ENCODE results near the gene EDIL3.
A peak's percentile ranks its signal among the peaks of the same experiment; 100 is the strongest.

The EDIL3 gene

GRCh38 chr5:84406111-84406510 lies 21.4 kb upstream of the EDIL3 start:
- no peak overlapping the region for H3K4me3 ChIP-seq
- no peak overlapping the region for H3K9ac ChIP-seq (ENCODE audit: insufficient read length)
- TF ChIP-seq POLR2AphosphoS5 (IDR thresholded peaks at IDR 0.05; ENCODE audit: borderline replicate concordance, low read depth, low read length) (no peak), FOXP2 (optimal IDR thresholded peaks at IDR 0.05; ENCODE audit: control extremely low read depth, extremely low read length, insufficient read depth) (no peak), EZH2 (IDR thresholded peaks at IDR 0.05) (no peak)
- DNase-seq (ENCODE audit: low read depth, low spot score): no peak
- H3K36me3 ChIP-seq (ENCODE audit: insufficient read depth, low read length): no peaks in the 10 kb centered on the region
- H3K27ac ChIP-seq: no peak overlapping the region
- H3K9me3 ChIP-seq (ENCODE audit: low read depth, low read length): no peaks in the 10 kb centered on the region; the same call in 1 of the 2 replicates

GRCh38 chr5:84403773-84404172 lies 19.1 kb upstream of the EDIL3 start:
- Histone ChIP-seq H3K36me3 (ENCODE audit: insufficient read depth, low read length) (no peaks in the 10 kb centered on the region), H3K9me3 (ENCODE audit: low read depth, low read length) (no peaks in the 10 kb centered on the region; the same call in 1 of the 2 replicates), H3K4me3 (no peak overlapping the region), H3K9ac (ENCODE audit: insufficient read length) (no peak overlapping the region), H3K27ac (no peak overlapping the region)
- DNase-seq (ENCODE audit: low read depth, low spot score): no peak
- TF ChIP-seq POLR2AphosphoS5 (IDR thresholded peaks at IDR 0.05; ENCODE audit: borderline replicate concordance, low read depth, low read length) (no peak), FOXP2 (optimal IDR thresholded peaks at IDR 0.05; ENCODE audit: control extremely low read depth, extremely low read length, insufficient read depth) (no peak), EZH2 (IDR thresholded peaks at IDR 0.05) (no peak)

- Histone ChIP-seq H3K36me3 (ENCODE audit: insufficient read depth, low read length) (no peaks in the 10 kb centered on the region), H3K9ac (ENCODE audit: insufficient read length) (no peak overlapping the region), H3K4me3 (no peak overlapping the region), H3K27ac (no peak overlapping the region), H3K9me3 (ENCODE audit: low read depth, low read length) (no peaks in the 10 kb centered on the region)
- DNase-seq (ENCODE audit: low read depth, low spot score): no peak
- TF ChIP-seq POLR2AphosphoS5 (IDR thresholded peaks at IDR 0.05; ENCODE audit: borderline replicate concordance, low read depth, low read length) (no peak), FOXP2 (optimal IDR thresholded peaks at IDR 0.05; ENCODE audit: control extremely low read depth, extremely low read length, insufficient read depth) (no peak), EZH2 (IDR thresholded peaks at IDR 0.05) (no peak)
These were observed 12.7 kb upstream of the EDIL3 start for GRCh38 chr5:84397385-84397784.

GRCh38 chr5:84393969-84394368 lies 9.3 kb upstream of the EDIL3 start:
- Histone ChIP-seq H3K36me3 (ENCODE audit: insufficient read depth, low read length) (no peaks in the 10 kb centered on the region), H3K9ac (ENCODE audit: insufficient read length) (no peak overlapping the region), H3K9me3 (ENCODE audit: low read depth, low read length) (no peaks in the 10 kb centered on the region), H3K4me3 (no peak overlapping the region), H3K27ac (no peak overlapping the region)
- TF ChIP-seq POLR2AphosphoS5 (IDR thresholded peaks at IDR 0.05; ENCODE audit: borderline replicate concordance, low read depth, low read length) (no peak), FOXP2 (optimal IDR thresholded peaks at IDR 0.05; ENCODE audit: control extremely low read depth, extremely low read length, insufficient read depth) (no peak), EZH2 (IDR thresholded peaks at IDR 0.05) (no peak)
- DNase-seq (ENCODE audit: low read depth, low spot score): no peak

DNA sequence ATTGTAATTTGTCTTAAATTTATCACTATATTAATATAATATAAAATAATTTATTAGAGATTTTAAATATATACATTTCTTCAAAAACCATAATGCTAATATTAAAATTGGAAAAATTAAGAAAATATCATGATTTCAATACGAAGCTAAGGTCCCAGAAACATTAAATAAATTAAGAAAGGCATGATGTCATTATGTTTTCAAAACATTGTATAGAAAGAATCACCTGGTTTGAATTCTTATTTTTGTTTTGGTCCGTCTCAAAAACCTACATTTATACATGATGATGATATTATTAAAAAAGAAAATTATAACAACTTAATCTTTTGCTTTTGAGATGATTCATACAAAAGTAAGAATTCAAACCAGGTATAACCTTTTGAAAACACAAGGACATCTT lies 8.2 kb upstream of the EDIL3 start:
- no peak overlapping the region for H3K27ac ChIP-seq
- TF ChIP-seq FOXP2 (optimal IDR thresholded peaks at IDR 0.05; ENCODE audit: control extremely low read depth, extremely low read length, insufficient read depth): no peak
- TF ChIP-seq POLR2AphosphoS5 (IDR thresholded peaks at IDR 0.05; ENCODE audit: borderline replicate concordance, low read depth, low read length): no peak
- H3K9me3 ChIP-seq (ENCODE audit: low read depth, low read length): no peaks in the 10 kb centered on the region
- no peak for DNase-seq (ENCODE audit: low read depth, low spot score)
- no peak overlapping the region for H3K9ac ChIP-seq (ENCODE audit: insufficient read length)
- H3K36me3 ChIP-seq (ENCODE audit: insufficient read depth, low read length): no peaks in the 10 kb centered on the region
- H3K4me3 ChIP-seq: no peak overlapping the region

GRCh38 chr5:84385705-84386104 lies 1.0 kb upstream of the EDIL3 start:
- H3K4me3 ChIP-seq: no peak overlapping the region
- no peak overlapping the region for H3K27ac ChIP-seq
- no peak for TF ChIP-seq EZH2 (IDR thresholded peaks at IDR 0.05)
- no peak for TF ChIP-seq POLR2AphosphoS5 (IDR thresholded peaks at IDR 0.05; ENCODE audit: borderline replicate concordance, low read depth, low read length)
- no peak for TF ChIP-seq FOXP2 (optimal IDR thresholded peaks at IDR 0.05; ENCODE audit: control extremely low read depth, extremely low read length, insufficient read depth)
- DNase-seq (ENCODE audit: low read depth, low spot score): no peak
- no peaks in the 10 kb centered on the region for H3K36me3 ChIP-seq (ENCODE audit: insufficient read depth, low read length)
- H3K9ac ChIP-seq (ENCODE audit: insufficient read length): no peak overlapping the region
- H3K9me3 ChIP-seq (ENCODE audit: low read depth, low read length): no peaks in the 10 kb centered on the region

- H3K36me3 ChIP-seq (ENCODE audit: insufficient read depth, low read length): no peaks in the 10 kb centered on the region
- H3K27ac ChIP-seq: no peak overlapping the region
- H3K9ac ChIP-seq (ENCODE audit: insufficient read length): peak overlapping the region; percentile 50
- H3K9me3 ChIP-seq (ENCODE audit: low read depth, low read length): no peaks in the 10 kb centered on the region
- no peak for TF ChIP-seq EZH2 (IDR thresholded peaks at IDR 0.05)
- no peak for TF ChIP-seq FOXP2 (optimal IDR thresholded peaks at IDR 0.05; ENCODE audit: control extremely low read depth, extremely low read length, insufficient read depth)
- no peak for TF ChIP-seq POLR2AphosphoS5 (IDR thresholded peaks at IDR 0.05; ENCODE audit: borderline replicate concordance, low read depth, low read length)
- no peak for DNase-seq (ENCODE audit: low read depth, low spot score)
- peak overlapping the region; percentile 87 for H3K4me3 ChIP-seq
These were observed 670 bp downstream of the EDIL3 start for GRCh38 chr5:84383816-84384603.

GRCh38 chr5:84383296-84383815 lies 1.3 kb downstream of the EDIL3 start:
- Histone ChIP-seq H3K4me3 (peak overlapping the region; percentile 87), H3K9ac (ENCODE audit: insufficient read length) (peak overlapping the region; percentile 50), H3K9me3 (ENCODE audit: low read depth, low read length) (no peaks in the 10 kb centered on the region), H3K36me3 (ENCODE audit: insufficient read depth, low read length) (no peaks in the 10 kb centered on the region), H3K27ac (no peak overlapping the region)
- no peak for DNase-seq (ENCODE audit: low read depth, low spot score)
- TF ChIP-seq POLR2AphosphoS5 (IDR thresholded peaks at IDR 0.05; ENCODE audit: borderline replicate concordance, low read depth, low read length): no peak
- no peak for TF ChIP-seq EZH2 (IDR thresholded peaks at IDR 0.05)
- no peak for TF ChIP-seq FOXP2 (optimal IDR thresholded peaks at IDR 0.05; ENCODE audit: control extremely low read depth, extremely low read length, insufficient read depth)
